Upper lobe of right lung (tissue), 1 donor: ENCODE data around the gene ABCB9. TPM values are rescaled to one million over a fixed set of nuclear protein-coding genes. Genes with fewer than 3 reads are reported as not detected.
A peak's percentile ranks its signal among the peaks of the same experiment; 100 is the strongest.

ENCODE experiments used
- ATAC-seq: fragments of 200-7000 bp; cut with Tn5 transposase; one replicate; pipeline ENCODE4 v1.9.1; 2020; ENCODE audit warnings: mild to moderate bottlenecking, moderate library complexity
- DNase-seq: peaks from one replicate; pipeline ENCODE4 v3.0.0-alpha.2; 2020
- H3K27ac ChIP-seq: fragments of 200-600 bp; one replicate; pipeline ENCODE4 v1.8.0; 2022
- H3K27me3 ChIP-seq: fragments of 200-600 bp; one replicate; pipeline ENCODE4 v1.8.0; 2022; ENCODE audit warnings: mild to moderate bottlenecking
- H3K36me3 ChIP-seq: fragments of 200-600 bp; one replicate; pipeline ENCODE4 v1.8.0; 2022
- H3K4me1 ChIP-seq: fragments of 200-600 bp; one replicate; pipeline ENCODE4 v1.8.0; 2022
- H3K4me3 ChIP-seq: fragments of 200-600 bp; one replicate; pipeline ENCODE4 v1.8.0; 2022; ENCODE audit warnings: mild to moderate bottlenecking
- H3K9me3 ChIP-seq: fragments of 200-600 bp; one replicate; pipeline ENCODE4 v1.8.0; 2022
- CTCF ChIP-seq: fragments of 200-600 bp; IDR thresholded peaks from one replicate; pipeline ENCODE4 v1.8.0; 2022; ENCODE audit warnings: antibody characterized with exemption
- intact Hi-C: fragments of 100-400 bp; cut with DNase I; formaldehyde crosslinking; loops from one replicate; pipeline ENCODE4 v1.11.0; 2022
- total RNA-seq: library from RNA; stranded (reverse); fragmentation: NEBNext Ultra II Directional; extraction: Animal tissue kit (Norgen Biotek cat#: 25700); gene quantifications from one replicate; pipeline ENCODE4 v1.2.1, GENCODE V29; 2021
- donor health status: DM: no; HTN: yes; CAD: no; lungs with severe emphysema.

The ABCB9 gene
- total RNA-seq, 1 donor from 2014 or later = 5.2 TPM

GRCh38 chr12:122985338-122986257, 19.3 kb upstream of the ABCB9 start:
- Histone ChIP-seq H3K9me3 (no peaks in the 10 kb centered on the region), H3K4me3 (no peak overlapping the region), H3K27ac (peak overlapping the region; percentile 31), H3K36me3 (peaks cover 10% of the 10 kb centered on the region), H3K27me3 (no peaks in the 10 kb centered on the region), H3K4me1 (peaks cover 38% of the 10 kb centered on the region)
- DNase-seq = no peak
- ATAC-seq = no peak
- intact Hi-C loops = no loop called here
- no peak for TF ChIP-seq CTCF

DNA sequence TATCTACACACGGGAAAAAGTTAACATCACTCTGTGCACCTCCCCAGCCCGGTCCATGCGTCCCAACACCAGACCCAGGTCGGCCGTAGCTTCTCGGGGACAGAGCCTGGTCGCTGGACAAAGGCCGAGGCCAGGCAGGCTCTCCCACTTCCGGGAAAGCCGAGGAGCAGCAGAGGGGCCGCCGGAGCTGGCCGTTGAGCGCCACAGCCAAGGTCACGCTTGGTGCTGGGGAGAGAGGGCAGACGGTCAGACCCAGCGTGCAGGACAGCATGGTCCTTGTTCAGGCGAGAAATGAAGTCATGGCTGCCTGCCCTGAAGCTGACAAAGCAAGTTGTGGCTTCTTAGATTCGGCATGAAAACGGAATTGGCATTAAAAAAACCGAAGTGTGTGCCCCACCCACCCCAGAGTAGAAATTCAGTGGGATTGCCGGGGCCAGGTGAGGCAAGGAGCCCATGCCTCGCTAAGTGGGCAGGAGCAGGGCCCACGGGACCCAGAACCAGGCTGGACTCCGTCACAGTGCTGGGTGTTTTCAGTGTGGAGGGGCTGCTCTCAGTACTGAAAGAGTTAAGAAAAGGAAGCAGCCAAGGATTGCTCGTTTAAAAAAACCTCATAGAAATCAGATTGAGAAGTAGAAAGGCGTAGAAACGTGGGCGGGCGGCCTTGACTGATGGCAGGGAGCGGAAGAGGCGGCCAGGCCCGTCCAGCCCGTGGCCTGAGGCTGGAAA, 18.5 kb upstream of the ABCB9 start:
- DNase-seq (no peak), ATAC-seq (peak; percentile 8)
- Histone ChIP-seq H3K27ac (peak overlapping the region; percentile 31), H3K27me3 (no peaks in the 10 kb centered on the region), H3K36me3 (peaks cover 6% of the 10 kb centered on the region), H3K9me3 (no peaks in the 10 kb centered on the region), H3K4me1 (peaks cover 43% of the 10 kb centered on the region), H3K4me3 (no peak overlapping the region)
- intact Hi-C loops = no loop called here
- no peak for TF ChIP-seq CTCF

GRCh38 chr12:122983789-122984515, 17.7 kb upstream of the ABCB9 start:
- Histone ChIP-seq H3K4me1 (peaks cover 51% of the 10 kb centered on the region), H3K27me3 (no peaks in the 10 kb centered on the region), H3K9me3 (no peaks in the 10 kb centered on the region), H3K36me3 (peaks cover 5% of the 10 kb centered on the region), H3K27ac (peak overlapping the region; percentile 31), H3K4me3 (no peak overlapping the region)
- TF ChIP-seq CTCF = no peak
- DNase-seq (no peak), ATAC-seq (no peak)
- intact Hi-C loops = no loop called here

GRCh38 chr12:122982963-122983788, 16.9 kb upstream of the ABCB9 start:
- no peak overlapping the region for H3K27ac ChIP-seq
- H3K9me3 ChIP-seq = no peaks in the 10 kb centered on the region
- intact Hi-C loops = no loop called here
- peaks cover 55% of the 10 kb centered on the region for H3K4me1 ChIP-seq
- no peak overlapping the region for H3K4me3 ChIP-seq
- ATAC-seq (no peak), DNase-seq (no peak)
- no peaks in the 10 kb centered on the region for H3K27me3 ChIP-seq
- H3K36me3 ChIP-seq = peaks cover 5% of the 10 kb centered on the region
- no peak for TF ChIP-seq CTCF

DNA sequence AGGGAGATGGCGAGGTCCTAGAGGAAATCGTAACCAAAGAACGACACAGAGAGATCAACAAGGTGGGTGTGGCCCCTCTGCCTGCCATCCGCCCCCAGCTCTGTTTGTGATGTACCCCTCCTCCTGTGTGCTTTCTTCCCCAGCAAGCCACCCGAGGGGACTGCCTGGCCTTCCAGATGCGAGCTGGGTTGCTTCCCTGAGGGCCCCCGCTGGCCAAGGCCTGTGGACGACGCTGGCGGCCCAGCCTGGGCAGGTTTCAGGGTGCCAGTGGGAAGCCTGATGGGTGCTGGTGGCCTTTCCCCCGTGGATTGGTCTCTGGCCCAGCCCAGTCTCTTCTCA, 16.2 kb upstream of the ABCB9 start:
- Histone ChIP-seq H3K4me3 (no peak overlapping the region), H3K4me1 (peaks cover 55% of the 10 kb centered on the region), H3K27me3 (no peaks in the 10 kb centered on the region), H3K36me3 (peaks cover 5% of the 10 kb centered on the region), H3K9me3 (no peaks in the 10 kb centered on the region), H3K27ac (no peak overlapping the region)
- no peak for TF ChIP-seq CTCF
- DNase-seq (no peak), ATAC-seq (no peak)
- intact Hi-C loops = no loop called here
